Measurements from ENCODE around the gene PHACTR1. TPM values are rescaled to one million over a fixed set of nuclear protein-coding genes. Genes with fewer than 3 reads are reported as not detected.

PHACTR1 gene
- total RNA-seq, 4 donors from 2014 or later, result 12.6 to 17.7 (median 17.1) TPM

DNA sequence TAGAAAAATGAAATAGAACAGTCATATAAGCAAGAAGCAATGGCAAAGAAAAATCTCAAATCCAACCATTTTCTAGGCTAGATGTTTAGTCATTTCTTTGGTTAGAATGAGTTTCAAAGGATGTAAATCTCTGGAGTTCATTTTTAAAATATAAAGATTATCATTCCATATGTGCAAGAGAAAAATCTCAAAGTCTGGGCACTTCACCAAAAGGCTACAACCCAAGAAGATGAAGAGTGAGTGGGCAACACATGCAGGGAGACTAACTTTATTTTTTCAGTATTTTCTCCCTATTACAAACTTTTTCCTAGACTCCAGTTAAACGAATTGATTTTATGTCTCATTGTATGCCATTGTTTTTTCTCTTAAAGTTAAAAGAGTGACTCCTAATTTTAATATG, 83.6 kb downstream of the PHACTR1 start:
- ATAC-seq (ENCODE audit: low FRiP score), result no peak
- no peak for TF ChIP-seq CTCF (IDR thresholded peaks at IDR 0.05)
- no peak for DNase-seq (ENCODE audit: low spot score)

DNA sequence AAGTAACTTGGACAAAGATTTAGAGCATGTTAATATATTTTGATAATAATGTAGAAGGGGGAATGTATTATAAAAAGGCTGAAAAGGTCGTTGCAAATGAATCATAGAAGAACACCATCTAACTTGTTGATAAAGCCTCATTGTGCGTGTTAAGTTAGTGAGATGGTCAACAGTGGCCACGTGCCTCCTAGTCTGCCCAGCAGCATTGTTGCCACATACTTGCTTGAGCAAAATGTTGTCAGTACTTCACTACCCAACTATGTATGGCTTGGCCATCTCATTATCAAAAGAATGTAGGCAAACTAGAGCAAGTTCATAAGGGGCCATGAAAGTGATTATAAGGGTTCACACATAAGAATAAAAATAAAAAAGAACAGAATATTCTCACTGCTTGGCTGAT, 84.6 kb downstream of the PHACTR1 start:
- no peak for TF ChIP-seq CTCF (IDR thresholded peaks at IDR 0.05)
- no peak for DNase-seq (ENCODE audit: low spot score)
- no peak for ATAC-seq (ENCODE audit: low FRiP score)

DNA sequence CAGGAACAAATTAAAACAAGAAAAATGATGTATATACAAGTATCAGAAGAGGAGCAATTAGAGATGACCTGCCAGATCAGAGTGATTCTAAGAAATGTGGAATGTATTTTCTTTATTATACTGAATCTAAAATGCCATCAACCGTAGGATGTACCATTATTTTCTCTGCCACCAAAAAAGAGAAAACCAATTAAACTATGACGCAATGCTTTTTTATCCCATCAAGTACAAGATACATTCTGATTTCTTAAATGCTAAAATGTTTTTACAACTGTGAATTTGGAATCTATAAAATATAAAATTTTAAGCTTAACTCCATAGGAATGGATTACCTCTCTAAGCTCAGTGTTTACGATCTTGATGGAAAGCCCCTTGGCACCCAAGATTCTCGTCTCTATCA, 85.9 kb downstream of the PHACTR1 start:
- no peak for ATAC-seq (ENCODE audit: low FRiP score)
- no peak for TF ChIP-seq CTCF (IDR thresholded peaks at IDR 0.05)
- DNase-seq (ENCODE audit: low spot score), result no peak

DNA sequence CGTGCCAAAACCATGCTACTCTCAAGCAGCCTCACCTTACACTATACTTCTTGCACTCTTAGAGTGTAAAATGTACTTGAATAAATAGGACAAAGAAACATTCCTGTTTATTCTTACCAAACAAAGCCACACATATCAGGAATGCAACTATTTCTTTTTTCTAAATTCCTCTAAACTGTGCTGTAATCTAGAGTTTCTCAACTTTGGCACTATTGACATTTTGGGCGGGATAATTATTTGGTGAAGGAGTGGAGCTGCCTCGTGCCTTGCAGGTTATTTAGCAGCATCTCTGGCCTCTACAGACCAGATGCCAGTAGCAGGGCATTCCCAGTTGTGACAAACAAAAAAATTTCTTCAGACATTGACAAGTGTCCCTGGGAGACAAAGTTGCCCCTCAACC, 86.9 kb downstream of the PHACTR1 start:
- TF ChIP-seq CTCF (IDR thresholded peaks at IDR 0.05), result no peak
- DNase-seq (ENCODE audit: low spot score) (no peak), ATAC-seq (ENCODE audit: low FRiP score) (no peak)

DNA sequence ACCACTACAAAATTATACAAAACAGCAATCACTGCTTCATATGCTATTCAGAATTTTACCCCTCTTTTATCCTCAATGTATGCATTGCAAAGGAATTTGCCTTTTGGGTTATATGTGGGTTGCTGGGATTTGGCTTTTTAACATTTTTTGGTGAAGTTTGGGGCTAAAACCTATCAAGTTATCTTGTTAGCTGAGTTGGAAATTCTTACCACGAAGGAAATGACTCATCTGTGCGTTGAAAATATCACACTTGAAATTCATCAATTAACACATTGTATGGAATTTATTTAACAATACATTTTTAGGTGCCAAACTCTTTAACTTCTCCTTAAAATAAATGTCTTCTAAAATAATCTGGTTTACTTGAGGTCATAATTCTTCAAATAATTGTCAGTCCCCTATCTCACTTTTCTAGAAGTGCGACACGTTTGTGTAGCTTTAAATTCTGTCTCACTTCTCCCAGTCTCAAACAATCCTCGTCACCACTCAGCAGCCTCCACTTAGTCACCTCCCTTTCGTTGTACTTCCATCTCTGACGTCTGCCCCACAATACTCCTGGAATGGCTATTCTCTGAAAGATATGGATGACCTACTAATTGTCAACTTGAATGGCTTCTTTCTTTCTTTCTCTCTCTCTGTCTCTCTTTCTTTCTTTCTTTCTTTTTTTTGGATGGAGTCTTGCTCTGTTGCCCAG, 88.5 kb downstream of the PHACTR1 start:
- no peak for TF ChIP-seq CTCF (IDR thresholded peaks at IDR 0.05)
- ATAC-seq (ENCODE audit: low FRiP score), result no peak

DNA sequence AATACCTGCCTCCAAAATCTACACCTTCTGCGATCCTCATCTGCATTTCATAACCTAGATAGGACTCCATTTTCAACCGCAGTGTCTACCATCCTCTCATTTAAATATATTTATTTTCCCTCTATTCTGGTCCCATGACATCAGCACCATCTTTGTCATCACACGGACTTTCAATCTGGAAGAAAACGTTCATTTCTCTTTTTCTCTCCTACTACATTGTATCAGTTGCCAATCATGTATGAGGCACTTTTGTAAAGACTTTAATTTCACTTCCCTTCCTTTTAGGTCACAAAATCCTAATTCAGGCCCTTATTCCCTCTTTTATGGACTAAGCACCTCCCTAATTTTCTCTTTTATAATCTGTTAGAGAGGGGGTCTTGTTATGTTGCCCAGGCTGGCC, 89.6 kb downstream of the PHACTR1 start:
- ATAC-seq (ENCODE audit: low FRiP score) (no peak), DNase-seq (ENCODE audit: low spot score) (no peak)
- no peak for TF ChIP-seq CTCF (IDR thresholded peaks at IDR 0.05)

More for the DNA sequence above, 88.5 kb downstream of the PHACTR1 start:
- no peak for DNase-seq (ENCODE audit: low spot score)

DNA sequence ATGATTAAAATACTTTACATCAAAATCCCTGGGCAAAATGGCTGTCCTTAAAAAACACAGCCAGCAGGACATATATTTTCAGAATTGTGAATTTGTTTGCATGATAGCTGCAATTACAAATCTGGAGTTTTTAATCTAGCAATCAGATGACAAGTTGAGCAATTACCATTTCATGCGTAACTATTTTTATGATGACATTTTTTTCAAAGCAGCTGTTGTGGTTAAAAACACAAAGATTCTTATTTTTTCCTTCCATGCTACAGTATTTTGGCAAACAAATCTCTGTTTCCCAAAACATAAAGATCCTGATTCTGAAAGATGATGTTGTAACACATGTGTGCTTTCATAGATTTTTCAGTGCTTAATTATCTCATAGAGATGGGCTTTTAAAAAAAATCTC, 90.2 kb downstream of the PHACTR1 start:
- no peak for TF ChIP-seq CTCF (IDR thresholded peaks at IDR 0.05)
- no peak for DNase-seq (ENCODE audit: low spot score)
- no peak for ATAC-seq (ENCODE audit: low FRiP score)
